Trophoblast cell (in vitro differentiated cells and primary cell): ENCODE measurements around the gene ANXA4.
"Not testable (repeated sequence)": the region's sequence is repeated elsewhere in the genome, so short reads cannot be mapped to it uniquely, and the experiment has no call there.

ENCODE experiments used
- DNase-seq, 2 donors: peaks; one replicate each; pipeline ENCODE4 v3.0.0-alpha.2; 2016
- H2AFZ ChIP-seq: 2 replicates; pipeline ENCODE4 v1.6.1; 2013; ENCODE audit warnings: low read length, moderate library complexity, mild to moderate bottlenecking; ENCODE audit not compliant: insufficient read depth, poor library complexity
- H2AK5ac ChIP-seq: 2 replicates; pipeline ENCODE4 v1.6.1; 2013; ENCODE audit warnings: mild to moderate bottlenecking, low read length
- H2BK120ac ChIP-seq: 2 replicates; pipeline ENCODE4 v1.6.1; 2013; ENCODE audit warnings: low read length, mild to moderate bottlenecking, moderate library complexity; ENCODE audit not compliant: insufficient read depth, poor library complexity
- H2BK12ac ChIP-seq: 2 replicates; pipeline ENCODE4 v1.6.1; 2013; ENCODE audit warnings: mild to moderate bottlenecking, low read length, moderate library complexity
- H2BK5ac ChIP-seq: 2 replicates; pipeline ENCODE4 v1.6.1; 2013; ENCODE audit warnings: low read length, low read depth, moderate library complexity, mild to moderate bottlenecking; ENCODE audit not compliant: poor library complexity
- H3K14ac ChIP-seq: 2 replicates; pipeline ENCODE4 v1.6.1; 2013; ENCODE audit warnings: mild to moderate bottlenecking, low read length
- H3K18ac ChIP-seq: 2 replicates; pipeline ENCODE4 v1.6.1; 2013; ENCODE audit warnings: mild to moderate bottlenecking, low read length
- H3K23ac ChIP-seq: 2 replicates; pipeline ENCODE4 v1.6.1; 2013; ENCODE audit warnings: low read length
- H3K27ac ChIP-seq: 2 replicates; pipeline ENCODE4 v1.5.1; 2013; ENCODE audit warnings: low read depth, mild to moderate bottlenecking, inconsistent platforms, low read length, moderate library complexity
- H3K27me3 ChIP-seq: 2 replicates; pipeline ENCODE4 v1.6.1; 2013; ENCODE audit warnings: inconsistent platforms, mild to moderate bottlenecking, low read length, moderate library complexity; ENCODE audit not compliant: insufficient read depth
- H3K36me3 ChIP-seq, 2 experiments: 1 replicate in 1 of 2; 2 replicates in 1 of 2; pipeline ENCODE4 v1.6.1; 2013; ENCODE audit warnings: low read length in 2 of 2, mild to moderate bottlenecking in 2 of 2, moderate library complexity in 1 of 2; ENCODE audit not compliant: insufficient read depth in 2 of 2, control insufficient read depth in 1 of 2
- H3K4ac ChIP-seq: 2 replicates; pipeline ENCODE4 v1.6.1; 2013; ENCODE audit warnings: low read depth, mild to moderate bottlenecking, low read length, moderate library complexity
- H3K4me1 ChIP-seq, 2 experiments: 1 replicate in 1 of 2; 2 replicates in 1 of 2; pipeline ENCODE4 v1.6.1; 2013; ENCODE audit warnings: low read length in 2 of 2, mild to moderate bottlenecking in 2 of 2, moderate library complexity in 1 of 2; ENCODE audit not compliant: insufficient read depth in 2 of 2, control insufficient read depth in 1 of 2
- H3K4me2 ChIP-seq: 2 replicates; pipeline ENCODE4 v1.6.1; 2013; ENCODE audit warnings: inconsistent platforms, mild to moderate bottlenecking, low read length, moderate library complexity
- H3K4me3 ChIP-seq: 2 replicates; pipeline ENCODE4 v1.5.1; 2013; ENCODE audit warnings: mild to moderate bottlenecking, low read depth, low read length, inconsistent platforms
- H3K79me1 ChIP-seq: one replicate; pipeline ENCODE4 v1.6.1; 2013; ENCODE audit warnings: low read length
- H3K79me2 ChIP-seq: 2 replicates; pipeline ENCODE4 v1.6.1; 2013; ENCODE audit warnings: low read length, mild to moderate bottlenecking; ENCODE audit not compliant: control insufficient read depth, insufficient read depth, poor library complexity
- H3K9ac ChIP-seq: 2 replicates; pipeline ENCODE4 v1.6.1; 2013; ENCODE audit warnings: mild to moderate bottlenecking, low read length
- H3K9me3 ChIP-seq: 2 replicates; pipeline ENCODE4 v1.6.1; 2013; ENCODE audit warnings: low read depth, mild to moderate bottlenecking, control low read depth, inconsistent platforms, low read length; ENCODE audit not compliant: insufficient read depth
- H4K12ac ChIP-seq: 2 replicates; pipeline ENCODE4 v1.6.1; 2013; ENCODE audit warnings: low read depth, mild to moderate bottlenecking, low read length, moderate library complexity
- H4K8ac ChIP-seq: 2 replicates; pipeline ENCODE4 v1.6.1; 2013; ENCODE audit warnings: low read depth, mild to moderate bottlenecking, low read length, moderate library complexity
- H4K91ac ChIP-seq: one replicate; pipeline ENCODE4 v1.6.1; 2013; ENCODE audit warnings: low read depth, mild to moderate bottlenecking, low read length, moderate library complexity
- WGBS: extraction: QIAGEN DNeasy Blood & Tissue Kit; methylation state at CpG from one replicate; pipeline ENCODE4 v1.1.7; 2013; ENCODE audit warnings: missing lambda C conversion rate; ENCODE audit not compliant: insufficient read length, insufficient coverage; ENCODE audit errors: extremely low coverage; 5-methylcytosine and 5-hydroxymethylcytosine counted together

ANXA4 gene

DNA sequence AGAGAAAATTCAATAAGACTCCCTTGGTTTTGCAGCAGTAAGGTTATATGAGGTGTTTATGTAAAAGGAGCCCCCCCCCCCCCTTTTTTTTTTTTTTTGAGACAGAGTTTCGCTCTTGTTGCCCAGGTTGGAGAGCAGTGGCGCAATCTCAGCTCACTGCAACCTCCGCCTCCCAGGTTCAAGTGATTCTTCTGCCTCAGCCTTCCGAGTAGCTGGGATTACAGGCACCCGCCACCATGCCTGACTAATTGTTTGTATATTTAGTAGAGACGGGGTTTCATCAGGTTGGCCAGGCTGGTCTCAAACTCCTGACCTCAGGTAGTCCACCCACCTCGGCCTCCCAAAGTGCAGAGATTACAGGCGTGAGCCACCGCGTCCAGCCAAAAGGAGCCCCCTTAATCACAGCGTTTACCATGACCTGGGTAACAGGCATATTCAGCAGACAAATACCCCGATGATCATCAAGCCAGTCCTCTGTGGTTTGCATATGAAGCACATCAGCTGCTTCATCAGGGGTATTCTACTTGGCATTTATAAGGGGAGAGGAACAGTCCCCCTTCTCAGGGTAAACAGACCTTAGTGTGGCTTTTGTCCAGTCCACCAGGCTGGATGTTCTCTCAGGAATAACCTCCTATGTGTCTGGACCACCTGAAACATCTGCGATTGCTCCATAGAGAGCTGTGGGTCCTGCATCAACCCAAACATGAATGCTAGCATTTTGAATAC, 32.5 kb downstream of the ANXA4 start:
- H2BK120ac ChIP-seq, H2BK5ac ChIP-seq, H3K4me3 ChIP-seq, H3K27ac ChIP-seq, H2AFZ ChIP-seq, H3K4me2 ChIP-seq, H3K79me1 ChIP-seq, H3K79me2 ChIP-seq, H2BK12ac ChIP-seq, H3K9ac ChIP-seq, H2AK5ac ChIP-seq, H3K4ac ChIP-seq, H3K14ac ChIP-seq, H4K8ac ChIP-seq, H3K27me3 ChIP-seq, H3K36me3 ChIP-seq, H3K9me3 ChIP-seq, H4K91ac ChIP-seq, H3K23ac ChIP-seq, H4K12ac ChIP-seq, H3K18ac ChIP-seq: not testable (repeated sequence)
- WGBS, result no CpG with 5 or more reads among the region's 13 CpGs
- DNase-seq, result peak in 1 of 2 donors; percentile 29
- peaks cover 4 to 10% of the 10 kb centered on the region in 2 experiments for H3K4me1 ChIP-seq

DNA sequence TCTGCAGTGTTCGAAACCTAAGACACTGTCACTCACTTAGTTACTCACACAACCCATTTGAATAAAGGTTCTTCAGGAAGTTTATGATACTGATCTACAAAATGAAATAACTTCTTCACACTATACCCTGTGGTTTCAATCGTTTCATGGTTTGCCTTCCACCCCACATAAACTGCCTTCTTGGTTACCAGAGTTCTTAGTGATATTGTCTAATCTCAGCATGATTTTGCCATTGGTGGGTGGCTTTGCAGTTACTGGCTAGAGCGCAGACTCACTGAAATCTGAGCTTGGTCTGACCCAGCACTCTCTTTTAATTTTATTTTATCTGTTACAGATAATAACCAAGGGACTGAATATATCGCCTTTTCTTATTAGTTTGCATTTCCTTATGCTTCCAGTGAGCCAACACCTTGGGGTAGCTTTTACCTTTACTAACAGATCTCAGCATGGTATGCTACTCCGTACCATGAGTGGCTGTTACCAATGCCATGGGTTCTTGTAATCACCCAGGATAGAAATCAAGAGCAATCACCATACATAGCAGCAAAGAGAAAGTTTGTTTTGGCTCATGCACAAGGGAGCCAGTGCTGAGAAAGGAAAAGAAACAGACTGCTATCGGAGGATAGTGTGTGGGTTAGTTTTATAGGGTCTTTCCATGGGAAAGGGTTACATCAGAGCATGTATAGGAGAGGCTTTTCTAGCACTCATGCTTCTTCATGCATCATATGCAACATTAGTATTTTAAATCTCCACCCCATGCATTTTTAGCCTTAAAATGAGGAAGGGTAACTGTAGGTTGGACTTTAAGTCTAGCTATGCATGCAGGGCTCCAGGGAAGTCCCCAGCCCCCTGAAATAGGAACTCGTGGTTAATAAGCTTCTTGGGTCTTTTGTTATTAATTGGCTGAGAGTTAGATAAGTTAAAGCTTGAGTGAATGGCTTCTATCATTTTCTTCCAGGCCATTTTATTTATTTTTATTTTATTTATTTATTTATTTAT, 33.3 kb downstream of the ANXA4 start:
- no peak overlapping the region for H3K23ac ChIP-seq
- peaks cover 4 to 8% of the 10 kb centered on the region in 2 experiments for H3K4me1 ChIP-seq
- H3K79me2 ChIP-seq, result no peaks in the 10 kb centered on the region
- no peak overlapping the region for H3K9ac ChIP-seq
- H3K27ac ChIP-seq, result no peak overlapping the region
- H2BK12ac ChIP-seq, result no peak overlapping the region
- H2BK120ac ChIP-seq, result no peak overlapping the region
- H3K18ac ChIP-seq, result no peak overlapping the region
- no peaks in the 10 kb centered on the region for H3K79me1 ChIP-seq
- H3K36me3 ChIP-seq, result no peaks in the 10 kb centered on the region
- no peak overlapping the region for H4K12ac ChIP-seq
- no peak overlapping the region for H3K4ac ChIP-seq
- no peak overlapping the region for H4K91ac ChIP-seq
- H3K14ac ChIP-seq, result no peak overlapping the region
- no CpG with 5 or more reads among the region's 7 CpGs for WGBS
- no peak overlapping the region for H2BK5ac ChIP-seq
- H3K9me3 ChIP-seq, result no peaks in the 10 kb centered on the region
- H3K4me3 ChIP-seq, result no peak overlapping the region
- H3K4me2 ChIP-seq, result no peak overlapping the region
- no peak overlapping the region for H2AK5ac ChIP-seq
- no peak overlapping the region for H2AFZ ChIP-seq
- DNase-seq, result no peak
- no peak overlapping the region for H4K8ac ChIP-seq
- no peaks in the 10 kb centered on the region for H3K27me3 ChIP-seq

- no peak overlapping the region for H3K4me3 ChIP-seq
- H3K4me2 ChIP-seq, result no peak overlapping the region
- no peak overlapping the region for H2BK120ac ChIP-seq
- no peak overlapping the region for H4K91ac ChIP-seq
- no peaks in the 10 kb centered on the region for H3K9me3 ChIP-seq
- H3K14ac ChIP-seq, result no peak overlapping the region
- no peak overlapping the region for H3K18ac ChIP-seq
- H3K4me1 ChIP-seq, result peaks cover 0 to 4% of the 10 kb centered on the region in 2 experiments
- no peak overlapping the region for H2BK5ac ChIP-seq
- no peak overlapping the region for H4K8ac ChIP-seq
- no peaks in the 10 kb centered on the region for H3K79me1 ChIP-seq
- no peak overlapping the region for H3K27ac ChIP-seq
- H3K27me3 ChIP-seq, result no peaks in the 10 kb centered on the region
- no peak overlapping the region for H3K4ac ChIP-seq
- no peaks in the 10 kb centered on the region for H3K36me3 ChIP-seq
- H2BK12ac ChIP-seq, result no peak overlapping the region
- no CpG with 5 or more reads among the region's 9 CpGs for WGBS
- H2AFZ ChIP-seq, result no peak overlapping the region
- H3K23ac ChIP-seq, result no peak overlapping the region
- no peak overlapping the region for H4K12ac ChIP-seq
- no peak overlapping the region for H3K9ac ChIP-seq
- H2AK5ac ChIP-seq, result no peak overlapping the region
- DNase-seq, result no peak
- H3K79me2 ChIP-seq, result no peaks in the 10 kb centered on the region
These were observed 35.2 kb downstream of the ANXA4 start for GRCh38 chr2:69776886-69777785.

DNA sequence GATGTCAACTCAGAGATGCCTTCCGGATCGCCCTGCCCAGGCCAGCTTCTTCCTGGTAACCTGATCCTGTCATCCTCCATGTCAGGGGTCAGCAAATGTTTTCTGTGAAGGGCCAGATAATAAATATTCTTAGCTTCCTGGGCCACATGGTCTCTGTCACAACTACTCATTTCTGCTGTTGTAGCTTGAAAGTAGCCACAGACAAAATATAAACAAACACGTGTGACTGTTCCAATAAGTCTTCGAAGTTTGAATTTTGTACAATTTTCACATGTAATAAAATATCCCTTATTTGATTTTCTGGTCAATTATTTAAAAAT, 35.8 kb downstream of the ANXA4 start:
- Histone ChIP-seq H3K18ac (no peak overlapping the region), H3K36me3 (no peaks in the 10 kb centered on the region), H2BK5ac (no peak overlapping the region), H2AK5ac (no peak overlapping the region), H3K79me2 (no peaks in the 10 kb centered on the region), H3K4me1 (peaks cover 0 to 4% of the 10 kb centered on the region in 2 experiments), H4K8ac (no peak overlapping the region), H3K14ac (no peak overlapping the region), H3K4me2 (no peak overlapping the region), H3K9me3 (no peaks in the 10 kb centered on the region), H4K91ac (no peak overlapping the region), H3K23ac (no peak overlapping the region), H3K79me1 (no peaks in the 10 kb centered on the region), H4K12ac (no peak overlapping the region), H3K27ac (no peak overlapping the region), H3K4ac (no peak overlapping the region), H3K9ac (no peak overlapping the region), H3K4me3 (no peak overlapping the region), H2BK12ac (no peak overlapping the region), H2BK120ac (no peak overlapping the region), H2AFZ (no peak overlapping the region), H3K27me3 (no peaks in the 10 kb centered on the region)
- no peak for DNase-seq
- no CpG with 5 or more reads among the region's 4 CpGs for WGBS
